Measurements from ENCODE around the gene ZEB2.
A peak's percentile ranks its signal among the peaks of the same experiment; 100 is the strongest.

ZEB2 gene

GRCh38 chr2:144448389-144449027 is 71.4 kb downstream of the ZEB2 start:
- DNase-seq, result no peak

- no peak for DNase-seq
Observed at GRCh38 chr2:144447535-144447934, 72.4 kb downstream of the ZEB2 start.

- no peak for DNase-seq
Observed at GRCh38 chr2:144446136-144446535, 73.8 kb downstream of the ZEB2 start.

GRCh38 chr2:144445196-144445595 is 74.7 kb downstream of the ZEB2 start:
- no peak for DNase-seq

GRCh38 chr2:144443837-144444817 is 75.8 kb downstream of the ZEB2 start:
- DNase-seq, result no peak

GRCh38 chr2:144441711-144442141 is 78.2 kb downstream of the ZEB2 start:
- DNase-seq, result no peak

GRCh38 chr2:144439993-144440392 is 79.9 kb downstream of the ZEB2 start:
- no peak for DNase-seq

- DNase-seq, result no peak
Observed at GRCh38 chr2:144438801-144439631, 80.9 kb downstream of the ZEB2 start.

- no peak for DNase-seq
Observed at GRCh38 chr2:144437636-144438035, 82.3 kb downstream of the ZEB2 start.

- no peak for DNase-seq
Observed at GRCh38 chr2:144434425-144435222, 85.3 kb downstream of the ZEB2 start.

- no peak for DNase-seq
Observed at GRCh38 chr2:144432921-144433320, 87.0 kb downstream of the ZEB2 start.

GRCh38 chr2:144431998-144432397 is 87.9 kb downstream of the ZEB2 start:
- DNase-seq, result no peak

GRCh38 chr2:144431392-144431783 is 88.5 kb downstream of the ZEB2 start:
- no peak for DNase-seq

- peak in 1 of 14 donors; percentile 37 for DNase-seq
Observed at GRCh38 chr2:144430722-144431391, 89.1 kb downstream of the ZEB2 start.

- no peak for DNase-seq
Observed at GRCh38 chr2:144429396-144430112, 90.4 kb downstream of the ZEB2 start.

- DNase-seq, result no peak
Observed at GRCh38 chr2:144426981-144427479, 92.9 kb downstream of the ZEB2 start.

GRCh38 chr2:144426355-144426754 is 93.6 kb downstream of the ZEB2 start:
- no peak for DNase-seq

GRCh38 chr2:144424559-144425240 is 95.2 kb downstream of the ZEB2 start:
- DNase-seq, result peak in 3 of 14 donors; percentile 25 to 41 (median 26)

GRCh38 chr2:144421606-144422510 is 98.1 kb downstream of the ZEB2 start:
- DNase-seq, result no peak

Data from C1 segment of cervical spinal cord (tissue), 14 donors.